IPS DF 6.9 (cell line): ENCODE measurements around the gene RANBP10.

Source experiments
- DNase-seq: peaks from one replicate; pipeline ENCODE4 v3.0.0-alpha.2; 2013; ENCODE audit warnings: low read depth, low spot score
- H3K27ac ChIP-seq: one replicate; pipeline ENCODE4 v1.5.1; 2013; ENCODE audit warnings: low read length, control low read depth
- H3K27me3 ChIP-seq: 2 replicates; pipeline ENCODE4 v1.6.1; 2013; ENCODE audit warnings: mild to moderate bottlenecking, low read length; ENCODE audit not compliant: control insufficient read depth, insufficient read depth
- H3K36me3 ChIP-seq: 2 replicates; pipeline ENCODE4 v1.6.1; 2013; ENCODE audit warnings: low read length; ENCODE audit not compliant: control insufficient read depth, insufficient read depth
- H3K4me1 ChIP-seq: 2 replicates; pipeline ENCODE4 v1.6.1; 2013; ENCODE audit warnings: low read length; ENCODE audit not compliant: control insufficient read depth, insufficient read depth
- H3K4me3 ChIP-seq: 2 replicates; pipeline ENCODE4 v1.5.1; 2013; ENCODE audit warnings: mild to moderate bottlenecking, low read length
- H3K9me3 ChIP-seq: 2 replicates; pipeline ENCODE4 v1.6.1; 2013; ENCODE audit warnings: low read length, inconsistent platforms; ENCODE audit not compliant: control insufficient read depth, insufficient read depth
- WGBS: extraction: QIAGEN DNeasy Blood & Tissue Kit; methylation state at CpG from one replicate; pipeline ENCODE4 v1.1.7; 2013; ENCODE audit warnings: mixed read lengths, missing lambda C conversion rate; ENCODE audit not compliant: insufficient read length, insufficient coverage; 5-methylcytosine and 5-hydroxymethylcytosine counted together

The RANBP10 gene

DNA sequence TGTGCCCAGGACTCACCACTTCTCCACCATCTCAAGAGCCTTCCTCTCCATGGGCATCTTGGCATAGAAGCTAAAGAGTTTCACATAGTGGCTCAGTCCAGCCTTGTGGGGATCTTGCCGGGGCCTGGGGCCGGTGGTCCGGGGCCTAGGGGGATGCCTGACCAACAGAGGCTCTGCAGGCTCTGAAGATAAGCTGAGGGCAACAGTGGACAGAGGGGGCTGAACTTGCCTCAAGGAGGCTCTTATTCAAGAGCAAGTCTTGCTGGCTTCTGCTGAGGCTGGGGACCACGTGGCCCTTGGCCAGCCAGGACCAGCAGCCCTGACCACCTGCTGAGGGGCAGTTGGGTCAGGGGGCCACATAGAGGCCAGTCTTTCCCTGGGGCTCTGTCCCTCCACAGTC is 22.3 kb upstream of the RANBP10 start:
- WGBS: no CpG with 5 or more reads among the region's 4 CpGs
- Histone ChIP-seq H3K9me3 (no peaks in the 10 kb centered on the region), H3K4me3 (no peak overlapping the region), H3K27ac (no peak overlapping the region), H3K27me3 (no peaks in the 10 kb centered on the region), H3K4me1 (peaks cover 3% of the 10 kb centered on the region; the same call in 1 of the 2 replicates), H3K36me3 (peaks cover 20% of the 10 kb centered on the region)
- DNase-seq: no peak

DNA sequence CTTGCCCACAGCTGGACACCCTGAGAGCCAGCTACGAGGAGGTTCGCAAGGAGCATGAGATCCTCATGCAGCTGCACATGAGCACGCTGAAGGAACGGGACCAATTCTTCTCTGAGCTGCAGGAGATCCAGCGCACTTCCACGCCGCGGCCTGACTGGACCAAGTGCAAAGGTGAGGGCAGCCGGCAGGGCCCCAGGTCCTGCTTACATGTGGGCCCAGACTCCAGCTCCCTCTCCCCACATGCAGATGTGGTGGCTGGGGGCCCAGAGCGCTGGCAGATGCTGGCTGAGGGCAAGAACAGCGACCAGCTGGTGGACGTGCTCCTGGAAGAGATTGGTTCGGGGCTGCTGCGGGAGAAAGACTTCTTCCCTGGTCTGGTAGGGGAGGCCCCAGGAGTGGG is 19.5 kb upstream of the RANBP10 start:
- Histone ChIP-seq H3K27ac (no peak overlapping the region), H3K9me3 (no peaks in the 10 kb centered on the region), H3K27me3 (no peaks in the 10 kb centered on the region), H3K36me3 (peaks cover 16% of the 10 kb centered on the region), H3K4me3 (no peak overlapping the region), H3K4me1 (peaks cover 2% of the 10 kb centered on the region; the same call in 1 of the 2 replicates)
- WGBS: no CpG with 5 or more reads among the region's 14 CpGs
- DNase-seq: no peak

DNA sequence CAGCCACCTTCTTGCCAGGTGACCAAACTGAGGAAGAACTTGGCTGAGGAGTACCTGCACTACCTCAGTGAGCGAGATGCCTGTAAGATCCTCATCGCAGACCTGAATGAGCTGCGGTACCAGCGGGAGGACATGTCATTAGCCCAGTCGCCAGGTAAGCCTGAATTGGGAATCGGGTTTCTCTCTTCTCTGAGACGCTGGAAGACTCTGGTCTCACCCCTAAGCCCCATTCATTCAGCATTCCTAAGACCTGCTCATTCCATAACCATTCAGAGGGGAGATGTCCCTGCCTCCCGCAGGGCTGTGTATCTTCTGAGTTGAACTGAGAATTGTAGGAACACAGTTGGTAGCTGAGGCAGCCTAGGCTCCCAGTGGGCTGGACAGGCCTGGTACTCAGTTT is 18.8 kb upstream of the RANBP10 start:
- Histone ChIP-seq H3K27ac (no peak overlapping the region), H3K27me3 (no peaks in the 10 kb centered on the region), H3K4me1 (peaks cover 2% of the 10 kb centered on the region; the same call in 1 of the 2 replicates), H3K36me3 (peaks cover 12% of the 10 kb centered on the region), H3K9me3 (no peaks in the 10 kb centered on the region), H3K4me3 (no peak overlapping the region)
- no peak for DNase-seq
- WGBS: no CpG with 5 or more reads among the region's 8 CpGs

DNA sequence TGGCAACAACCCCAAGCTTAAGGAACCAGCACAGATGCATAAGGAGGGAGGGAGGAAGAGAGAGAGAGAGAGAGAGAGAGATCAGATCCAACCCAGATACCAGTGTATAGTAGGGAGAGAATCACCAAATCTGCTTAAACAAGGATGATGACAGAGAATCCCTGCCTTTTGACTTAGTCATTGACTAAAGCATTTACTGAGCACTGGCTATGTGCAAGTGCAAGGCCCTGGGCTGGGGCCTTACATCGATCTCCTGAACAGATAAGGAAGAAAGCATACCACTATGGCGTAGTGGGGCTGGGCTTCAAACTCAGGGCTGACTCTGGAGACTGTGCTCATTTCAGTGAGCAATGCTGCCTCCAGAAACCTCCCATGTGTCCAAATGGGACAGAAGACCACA is 16.2 kb upstream of the RANBP10 start:
- H3K4me1 ChIP-seq: peaks cover 2% of the 10 kb centered on the region; the same call in 1 of the 2 replicates
- no peak overlapping the region for H3K27ac ChIP-seq
- peaks cover 4% of the 10 kb centered on the region; the same call in 1 of the 2 replicates for H3K36me3 ChIP-seq
- WGBS: no CpG with 5 or more reads among the region's 2 CpGs
- H3K4me3 ChIP-seq: no peak overlapping the region
- no peaks in the 10 kb centered on the region for H3K27me3 ChIP-seq
- H3K9me3 ChIP-seq: no peaks in the 10 kb centered on the region
- DNase-seq: no peak

DNA sequence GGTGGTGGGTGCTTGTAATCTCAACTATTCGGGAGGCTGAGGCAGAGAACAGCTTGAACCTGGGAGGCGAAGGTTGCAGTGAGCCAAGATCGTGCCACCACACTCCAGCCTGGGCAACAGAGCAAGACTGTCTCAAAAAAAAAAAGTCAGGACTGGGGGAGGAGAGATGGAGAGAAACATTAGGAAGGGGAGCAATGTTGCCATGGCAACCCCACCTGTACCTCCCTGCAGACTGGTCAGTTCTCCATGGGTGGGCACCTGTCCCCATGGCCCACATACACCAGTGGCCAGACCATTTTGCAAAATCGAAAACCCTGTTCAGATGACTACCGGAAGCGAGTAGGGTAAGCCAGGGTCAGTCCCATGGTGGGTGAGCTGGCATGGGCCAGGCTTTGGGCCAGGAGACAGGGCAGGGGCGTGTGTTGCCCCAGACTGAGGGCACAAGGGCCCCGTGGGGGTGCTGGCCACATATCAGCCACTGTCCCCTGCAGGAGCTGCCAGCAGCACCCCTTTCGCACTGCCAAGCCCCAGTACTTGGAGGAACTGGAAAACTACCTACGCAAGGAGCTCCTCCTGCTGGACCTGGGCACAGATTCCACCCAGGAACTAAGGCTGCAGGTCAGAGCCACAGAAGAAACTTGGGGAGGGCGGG is 14.4 kb upstream of the RANBP10 start:
- no CpG with 5 or more reads among the region's 11 CpGs for WGBS

DNA sequence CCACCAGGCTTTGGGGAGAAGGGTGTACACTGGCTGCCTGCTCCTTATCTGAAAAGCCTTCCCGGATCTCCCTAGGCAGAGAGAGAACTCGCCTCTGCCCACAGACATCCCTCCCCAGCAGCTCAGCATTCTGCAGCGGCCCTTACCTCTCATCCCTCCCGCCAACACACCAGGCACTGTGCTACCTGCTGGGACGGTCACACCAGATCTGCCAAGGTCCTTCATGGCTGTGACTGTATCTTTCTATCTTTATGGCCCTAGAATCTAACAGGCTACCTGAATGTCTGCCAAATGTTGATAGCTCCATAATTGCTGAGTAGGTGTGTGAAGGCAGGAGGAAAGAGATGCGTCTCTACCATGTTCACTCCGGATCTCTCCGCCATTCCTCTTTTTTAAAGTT is 8.2 kb upstream of the RANBP10 start:
- Histone ChIP-seq H3K4me1 (no peaks in the 10 kb centered on the region), H3K36me3 (no peaks in the 10 kb centered on the region), H3K9me3 (no peaks in the 10 kb centered on the region), H3K27ac (no peak overlapping the region), H3K4me3 (no peak overlapping the region), H3K27me3 (no peaks in the 10 kb centered on the region)
- no peak for DNase-seq
- WGBS: no CpG with 5 or more reads among the region's 8 CpGs

More for the DNA sequence above, 14.4 kb upstream of the RANBP10 start:
- Histone ChIP-seq H3K4me3 (no peak overlapping the region), H3K27ac (no peak overlapping the region), H3K27me3 (no peaks in the 10 kb centered on the region), H3K9me3 (no peaks in the 10 kb centered on the region), H3K36me3 (no peaks in the 10 kb centered on the region), H3K4me1 (peaks cover 2% of the 10 kb centered on the region; the same call in 1 of the 2 replicates)
- no peak for DNase-seq

DNA sequence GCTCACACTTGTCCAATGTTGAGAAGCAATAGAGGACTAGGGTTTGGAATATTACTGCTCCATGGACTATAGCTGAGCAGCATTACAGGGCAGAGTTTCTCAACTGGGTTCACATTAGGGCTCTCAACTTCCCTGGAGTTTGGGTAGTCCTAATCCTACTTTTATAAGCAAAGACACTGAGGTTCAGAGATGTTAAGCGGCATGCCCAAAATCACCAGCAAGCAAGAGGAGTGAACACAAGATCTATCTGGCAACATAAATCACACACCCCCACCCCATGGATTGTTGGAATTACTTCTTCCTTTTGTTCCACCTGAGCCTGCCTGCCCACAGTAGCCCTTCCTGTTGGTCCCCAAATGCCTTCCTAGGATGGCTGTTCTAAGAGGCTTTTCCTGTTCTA is 5.5 kb upstream of the RANBP10 start:
- Histone ChIP-seq H3K9me3 (no peaks in the 10 kb centered on the region), H3K4me3 (no peak overlapping the region), H3K4me1 (no peaks in the 10 kb centered on the region), H3K27ac (no peak overlapping the region), H3K27me3 (no peaks in the 10 kb centered on the region), H3K36me3 (no peaks in the 10 kb centered on the region)
- DNase-seq: no peak
- no CpG with 5 or more reads among the region's 1 CpG for WGBS

DNA sequence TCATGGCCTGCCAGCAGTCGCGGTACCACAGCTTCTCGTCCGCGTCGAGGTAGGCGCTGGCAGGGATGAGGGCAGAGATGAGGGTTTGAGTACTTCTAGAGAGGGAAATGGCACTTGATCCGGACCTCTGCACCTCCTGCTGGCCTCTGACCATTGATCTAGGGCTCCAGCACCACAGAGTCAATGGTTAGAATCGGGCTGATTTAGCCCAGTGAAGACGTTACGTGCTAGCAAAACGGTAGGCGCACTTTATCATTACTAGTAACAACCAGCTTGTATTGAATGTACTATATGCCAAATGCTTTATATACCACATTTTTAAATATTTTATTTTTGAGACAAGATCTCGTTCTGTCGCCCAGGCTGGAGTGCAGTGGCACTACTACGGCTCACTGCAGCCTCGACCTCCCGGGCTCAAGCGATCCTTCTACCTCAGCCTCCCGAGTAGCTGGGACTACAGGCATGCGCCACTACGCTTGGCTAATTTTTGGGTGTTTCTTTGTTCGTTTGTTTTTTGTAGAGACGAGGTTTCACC is 855 bp upstream of the RANBP10 start:
- H3K27me3 ChIP-seq: no peaks in the 10 kb centered on the region
- no peaks in the 10 kb centered on the region for H3K9me3 ChIP-seq
- DNase-seq: no peak
- no CpG with 5 or more reads among the region's 24 CpGs for WGBS
- peak overlapping the region; percentile 55; the same call in 1 of the 2 replicates for H3K4me3 ChIP-seq
- H3K4me1 ChIP-seq: 0 out of 2 replicates have a peak, but pooled peaks cover 2% of the 10 kb centered on the region
- H3K27ac ChIP-seq: no peak overlapping the region
- H3K36me3 ChIP-seq: 0 out of 2 replicates have a peak, but pooled peaks cover 3% of the 10 kb centered on the region

DNA sequence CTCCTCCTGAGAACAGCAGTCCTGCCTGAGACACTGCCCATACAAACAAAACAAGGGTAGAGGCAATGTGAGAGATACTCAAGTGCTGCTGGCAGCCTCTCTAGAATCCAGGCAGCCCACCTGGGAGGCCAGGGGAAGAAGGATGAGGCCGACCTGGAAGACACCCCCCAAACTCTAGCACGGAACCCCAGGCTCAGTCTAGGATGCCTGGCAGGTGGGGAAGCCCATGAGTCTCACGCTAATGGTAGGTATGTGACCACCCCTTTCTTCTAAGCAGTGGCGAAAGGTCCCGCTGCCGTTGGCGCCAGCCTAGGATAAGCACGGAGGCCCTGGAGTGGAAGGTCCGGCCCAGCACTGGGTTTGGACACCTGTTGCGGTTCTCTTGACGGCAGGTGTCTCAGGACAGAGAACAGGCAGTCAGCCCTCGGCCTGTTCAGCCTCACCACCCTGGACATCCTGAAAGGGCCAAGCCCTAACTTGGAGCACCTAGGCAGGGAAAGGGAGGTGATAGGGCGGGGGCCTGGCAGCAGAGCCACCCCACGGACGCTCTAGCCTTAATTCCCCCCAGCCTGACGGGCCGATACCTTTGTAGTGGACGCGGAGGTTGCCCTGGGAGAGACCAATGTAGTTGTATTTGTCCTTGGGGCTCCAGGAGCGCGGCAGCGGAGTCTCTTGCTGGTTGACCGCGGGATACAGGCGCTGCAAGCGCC is 487 bp downstream of the RANBP10 start:
- Histone ChIP-seq H3K9me3 (no peaks in the 10 kb centered on the region), H3K36me3 (0 out of 2 replicates have a peak, but pooled peaks cover 6% of the 10 kb centered on the region), H3K4me3 (peak overlapping the region; percentile 93; the same call in 1 of the 2 replicates), H3K4me1 (0 out of 2 replicates have a peak, but pooled peaks cover 2% of the 10 kb centered on the region), H3K27ac (no peak overlapping the region), H3K27me3 (no peaks in the 10 kb centered on the region)
- WGBS: no CpG with 5 or more reads among the region's 26 CpGs
- no peak for DNase-seq

DNA sequence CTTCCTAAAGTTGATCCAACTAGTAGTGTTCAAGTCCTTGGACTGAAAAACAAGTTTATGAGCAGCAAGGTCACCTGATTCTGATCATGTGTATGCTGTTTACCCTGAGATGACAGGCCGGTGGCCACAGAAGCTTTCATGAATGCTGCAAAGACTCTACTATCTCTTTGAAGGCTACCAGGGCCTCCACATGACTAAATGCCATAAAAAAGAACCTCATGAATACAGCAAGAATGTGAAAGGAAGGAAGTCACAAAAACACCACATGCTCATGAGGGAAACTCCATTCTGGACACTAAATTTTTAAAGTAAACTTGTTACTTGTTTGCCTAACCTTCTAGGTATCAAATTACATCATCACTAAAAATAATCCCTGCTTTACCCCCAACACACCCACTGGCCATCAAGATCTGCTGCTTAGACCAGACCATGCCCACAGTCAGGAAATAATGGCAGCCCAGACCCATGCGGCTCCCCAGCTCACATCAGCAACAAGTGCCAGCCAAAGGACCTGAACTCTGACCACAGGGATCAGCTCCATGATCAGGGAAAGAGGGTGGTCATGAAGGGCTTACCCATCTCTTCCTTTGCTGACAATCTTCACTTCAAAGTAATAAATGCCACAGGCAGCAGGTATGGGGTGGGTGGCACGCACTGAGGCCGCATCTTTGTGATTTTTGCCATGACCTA is 1.4 kb downstream of the RANBP10 start:
- Histone ChIP-seq H3K4me3 (no peak overlapping the region), H3K36me3 (0 out of 2 replicates have a peak, but pooled peaks cover 6% of the 10 kb centered on the region), H3K9me3 (no peaks in the 10 kb centered on the region), H3K4me1 (0 out of 2 replicates have a peak, but pooled peaks cover 2% of the 10 kb centered on the region), H3K27me3 (no peaks in the 10 kb centered on the region), H3K27ac (no peak overlapping the region)
- no peak for DNase-seq
- WGBS: no CpG with 5 or more reads among the region's 4 CpGs
